SK-N-MC (cell line): ENCODE measurements around the gene TXNRD1.

ENCODE experiments used
- DNase-seq: peaks from one replicate; pipeline ENCODE4 v3.0.0-alpha.2; 2011; ENCODE audit warnings: low read depth, low spot score
- H3K27ac ChIP-seq: fragments of 200-600 bp; sonication (generic); 2 replicates; pipeline ENCODE4 v1.5.1; 2016; ENCODE audit warnings: mixed run types
- H3K36me3 ChIP-seq: fragments of 200-600 bp; sonication (generic); 2 replicates; pipeline ENCODE4 v1.6.1; 2017; ENCODE audit warnings: antibody characterized with exemption, low read length, mixed read lengths; ENCODE audit not compliant: insufficient read depth
- H3K4me3 ChIP-seq: fragments of 200-600 bp; sonication (generic); 2 replicates; pipeline ENCODE4 v1.5.1; 2016
- H3K9ac ChIP-seq: fragments of 200-600 bp; sonication (generic); 2 replicates; pipeline ENCODE4 v1.8.0; 2017; ENCODE audit warnings: mixed run types, mixed read lengths; ENCODE audit not compliant: insufficient read length
- H3K9me3 ChIP-seq: fragments of 200-600 bp; sonication (generic); 2 replicates; pipeline ENCODE4 v1.6.1; 2017; ENCODE audit warnings: low read depth, mild to moderate bottlenecking, antibody characterized with exemption, low read length, moderate library complexity, mixed read lengths
- EZH2 ChIP-seq: fragments of 200-600 bp; sonication (generic); IDR thresholded peaks from one replicate; pipeline ENCODE4 v1.6.1; 2017; ENCODE audit warnings: antibody characterized with exemption
- FOXP2 ChIP-seq: optimal IDR thresholded peaks from 2 replicates; pipeline ENCODE3; 2011; ENCODE audit warnings: mild to moderate bottlenecking, moderate library complexity; ENCODE audit not compliant: insufficient read depth; ENCODE audit errors: extremely low read length, control extremely low read depth
- POLR2AphosphoS5 ChIP-seq: IDR thresholded peaks from 2 replicates; pipeline ENCODE4 v1.6.1; 2012; ENCODE audit warnings: mild to moderate bottlenecking, low read depth, low read length, borderline replicate concordance

Gene TXNRD1

DNA sequence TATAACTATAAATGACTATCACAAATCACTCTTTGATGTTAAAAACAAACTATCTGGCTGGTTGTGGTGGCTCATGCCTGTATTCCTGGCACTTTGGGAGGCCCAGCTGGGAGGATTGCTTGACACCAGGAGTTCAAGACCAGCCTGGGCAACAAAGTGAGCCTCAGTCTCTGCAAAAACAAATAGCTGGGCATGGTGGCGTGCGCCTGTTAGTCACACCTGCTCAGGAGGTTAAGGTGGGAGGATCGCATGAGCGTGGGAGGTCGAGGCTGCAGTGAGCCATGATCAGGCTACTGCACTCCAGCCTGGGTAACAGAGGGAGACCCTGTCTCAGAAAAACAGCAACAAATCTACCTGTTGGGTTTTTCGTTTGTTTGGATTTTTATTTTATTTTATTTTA is 5.4 kb downstream of the TXNRD1 start:
- no peak overlapping the region for H3K27ac ChIP-seq

GRCh38 chr12:104222976-104223375 is 7.4 kb downstream of the TXNRD1 start:
- no peak for DNase-seq

More for the DNA sequence above, 5.4 kb downstream of the TXNRD1 start:
- H3K9ac ChIP-seq = no peak overlapping the region
- H3K36me3 ChIP-seq = no peaks in the 10 kb centered on the region
- TF ChIP-seq FOXP2 (no peak), POLR2AphosphoS5 (no peak), EZH2 (no peak)
- no peak overlapping the region for H3K4me3 ChIP-seq
- H3K9me3 ChIP-seq = no peaks in the 10 kb centered on the region
- no peak for DNase-seq

GRCh38 chr12:104223712-104224111 is 8.1 kb downstream of the TXNRD1 start:
- TF ChIP-seq POLR2AphosphoS5 = no peak
- TF ChIP-seq FOXP2 = no peak
- TF ChIP-seq EZH2 = no peak
- no peaks in the 10 kb centered on the region for H3K9me3 ChIP-seq
- H3K36me3 ChIP-seq = no peaks in the 10 kb centered on the region
- no peak for DNase-seq
- H3K9ac ChIP-seq = no peak overlapping the region
- no peak overlapping the region for H3K27ac ChIP-seq
- no peak overlapping the region for H3K4me3 ChIP-seq

More at GRCh38 chr12:104222976-104223375, 7.4 kb downstream of the TXNRD1 start:
- Histone ChIP-seq H3K27ac (no peak overlapping the region), H3K9me3 (no peaks in the 10 kb centered on the region), H3K36me3 (no peaks in the 10 kb centered on the region), H3K9ac (no peak overlapping the region), H3K4me3 (no peak overlapping the region)
- TF ChIP-seq POLR2AphosphoS5 = no peak
- TF ChIP-seq EZH2 = no peak
- TF ChIP-seq FOXP2 = no peak

DNA sequence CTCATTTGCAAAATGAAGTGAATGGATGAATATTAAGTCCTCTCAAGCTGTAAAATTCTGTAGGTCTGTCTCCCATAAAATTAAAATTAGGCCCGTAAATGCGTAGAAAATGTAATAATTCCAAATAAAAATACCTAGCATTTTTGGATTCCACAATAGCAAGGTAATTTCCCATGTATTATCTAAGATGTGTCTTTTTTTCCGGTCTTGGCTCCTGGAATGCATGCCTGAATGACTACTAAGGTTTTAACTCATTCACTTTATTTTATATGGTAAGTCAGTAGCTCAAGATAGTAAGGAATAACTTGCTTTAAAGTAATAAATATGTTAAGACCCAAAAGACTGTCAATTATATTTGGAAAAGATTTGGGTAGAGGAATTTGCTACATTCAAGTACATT is 11.1 kb downstream of the TXNRD1 start:
- Histone ChIP-seq H3K27ac (no peak overlapping the region), H3K36me3 (no peaks in the 10 kb centered on the region), H3K9ac (no peak overlapping the region), H3K9me3 (no peaks in the 10 kb centered on the region), H3K4me3 (no peak overlapping the region)
- no peak for TF ChIP-seq POLR2AphosphoS5
- no peak for TF ChIP-seq FOXP2
- TF ChIP-seq EZH2 = no peak
- no peak for DNase-seq

GRCh38 chr12:104230304-104231095 is 14.9 kb downstream of the TXNRD1 start:
- H3K9me3 ChIP-seq = peaks cover 10% of the 10 kb centered on the region; the same call in 1 of the 2 replicates
- H3K36me3 ChIP-seq = no peaks in the 10 kb centered on the region
- TF ChIP-seq EZH2 (no peak), POLR2AphosphoS5 (no peak)
- no peak overlapping the region for H3K4me3 ChIP-seq
- H3K27ac ChIP-seq = no peak overlapping the region
- DNase-seq = no peak
- H3K9ac ChIP-seq = no peak overlapping the region

DNA sequence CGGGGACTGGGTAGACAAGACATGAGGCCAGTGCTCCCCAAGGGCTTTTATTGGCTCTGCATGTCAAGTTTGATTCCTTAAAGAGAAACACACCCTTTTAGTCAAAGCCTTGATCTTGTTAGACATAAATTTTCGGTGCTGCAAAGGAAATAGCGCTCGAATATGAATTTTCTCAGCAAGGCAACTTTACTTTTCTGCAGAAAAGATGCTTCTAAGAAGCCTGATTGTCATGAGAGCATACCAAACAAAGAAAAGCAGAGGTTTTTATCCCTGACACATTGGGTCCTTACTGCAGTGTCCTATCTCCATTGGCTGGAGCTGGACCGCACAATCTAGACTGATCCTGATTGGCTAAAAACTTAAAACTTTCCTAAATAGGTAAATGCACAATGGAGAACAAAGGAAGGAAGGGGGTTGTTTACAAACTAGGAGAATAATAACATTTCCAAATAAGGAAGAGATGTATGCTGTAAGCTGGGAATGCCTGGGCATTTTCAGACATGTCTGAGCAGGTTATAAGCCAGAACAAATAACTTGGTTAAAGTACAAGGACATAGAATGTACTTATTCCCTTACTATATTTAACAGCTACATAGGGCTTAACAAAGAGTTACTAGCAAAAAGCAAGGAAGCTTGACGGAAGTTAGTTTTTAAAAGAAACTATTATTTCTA is 17.2 kb downstream of the TXNRD1 start:
- Histone ChIP-seq H3K9ac (no peak overlapping the region), H3K36me3 (no peaks in the 10 kb centered on the region), H3K9me3 (peaks cover 16% of the 10 kb centered on the region; the same call in 1 of the 2 replicates), H3K4me3 (no peak overlapping the region), H3K27ac (no peak overlapping the region)
- DNase-seq = no peak
- TF ChIP-seq POLR2AphosphoS5 (no peak), EZH2 (no peak), FOXP2 (no peak)

DNA sequence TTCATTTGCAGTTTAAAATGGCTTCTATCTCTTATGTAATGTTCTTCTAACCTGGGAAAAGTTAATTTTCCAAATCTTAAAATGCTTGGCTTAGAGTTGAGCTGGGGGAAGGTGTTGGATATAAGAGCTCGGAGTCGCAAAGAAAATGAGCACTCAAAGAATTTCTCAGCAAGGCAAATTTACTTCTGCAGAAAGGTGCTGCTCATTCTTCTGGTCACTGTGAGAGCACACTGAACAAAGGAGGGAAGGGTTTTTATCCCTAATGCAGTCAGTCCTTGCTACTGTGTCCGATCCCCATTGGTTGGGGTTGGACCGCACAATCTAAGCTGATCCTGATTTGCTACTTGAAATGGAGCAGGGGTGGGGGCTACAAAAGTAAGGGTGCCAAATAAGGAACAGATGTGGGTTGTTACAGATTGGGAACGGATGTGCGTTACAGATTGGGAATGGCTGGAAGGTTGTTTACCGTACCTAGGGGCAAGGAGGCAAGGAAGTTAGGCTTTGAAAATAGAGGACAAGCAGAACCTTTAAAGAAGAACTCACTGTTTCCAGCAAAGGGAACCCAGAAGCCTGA is 19.4 kb downstream of the TXNRD1 start:
- Histone ChIP-seq H3K36me3 (no peaks in the 10 kb centered on the region), H3K9me3 (peaks cover 16% of the 10 kb centered on the region; the same call in 1 of the 2 replicates), H3K27ac (no peak overlapping the region), H3K4me3 (no peak overlapping the region), H3K9ac (no peak overlapping the region)
- TF ChIP-seq FOXP2 (no peak), EZH2 (no peak), POLR2AphosphoS5 (no peak)
- no peak for DNase-seq

DNA sequence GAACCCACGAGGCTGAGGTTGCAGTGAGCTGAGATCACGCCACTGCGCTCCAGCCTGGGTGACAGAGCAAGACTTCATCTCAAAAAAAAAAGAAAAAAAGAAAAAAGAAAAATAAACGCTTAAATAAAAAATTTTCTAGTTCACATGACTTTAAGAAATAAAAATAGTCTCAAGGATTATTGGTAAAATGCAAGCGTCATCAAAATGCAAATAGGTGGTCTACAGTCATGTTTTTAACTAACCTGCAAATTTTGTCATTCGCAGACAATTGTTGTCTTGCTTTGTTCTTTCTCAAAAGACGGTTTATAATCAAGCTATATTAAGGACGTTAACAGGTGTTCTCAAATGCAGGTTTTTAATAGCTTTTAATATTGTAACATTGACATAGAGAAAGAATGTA is 22.4 kb downstream of the TXNRD1 start:
- TF ChIP-seq EZH2 = no peak
- no peak for TF ChIP-seq POLR2AphosphoS5
- no peak for TF ChIP-seq FOXP2
- no peak for DNase-seq
- Histone ChIP-seq H3K9ac (no peak overlapping the region), H3K27ac (no peak overlapping the region), H3K4me3 (no peak overlapping the region), H3K36me3 (no peaks in the 10 kb centered on the region), H3K9me3 (peaks cover 13% of the 10 kb centered on the region; the same call in 1 of the 2 replicates)
